Measurements from ENCODE around the gene GOLGA8S. TPM values are rescaled to one million over a fixed set of nuclear protein-coding genes. Genes with fewer than 3 reads are reported as not detected.

Gene GOLGA8S
- total RNA-seq, 1 experiment from 2014 or later, result not detected

DNA sequence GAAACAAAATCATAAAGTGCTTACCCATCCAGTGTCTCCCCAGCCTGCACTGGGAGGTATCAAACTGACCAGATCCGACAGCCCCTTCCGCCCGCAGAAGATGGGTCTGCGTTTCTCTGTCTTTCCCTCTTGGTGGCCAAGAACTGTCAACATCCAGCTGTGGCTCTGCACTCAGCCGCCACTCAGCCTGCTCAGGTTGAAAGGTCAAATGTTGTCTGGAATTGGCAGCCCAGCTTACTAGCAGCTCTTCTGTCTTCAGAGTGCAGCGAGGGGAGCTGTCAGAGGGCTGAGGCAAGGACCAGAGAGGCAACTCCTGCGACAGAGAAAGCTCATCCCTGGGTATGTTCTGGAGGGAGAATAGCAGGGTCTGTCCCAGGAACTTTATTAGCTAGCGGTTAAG, 47.1 kb downstream of the GOLGA8S start:
- no peaks in the 10 kb centered on the region for H3K27me3 ChIP-seq (replicated peaks; ENCODE audit: control insufficient read depth, insufficient read depth, low read length)
- Mint-ChIP-seq H3K36me3 (ENCODE audit: insufficient read depth, unreplicated experiment) (no peaks in the 10 kb centered on the region), H3K9me3 (ENCODE audit: unreplicated experiment) (peaks cover 12% of the 10 kb centered on the region), H3K4me1 (ENCODE audit: low read depth, unreplicated experiment) (no peaks in the 10 kb centered on the region), H3K4me3 (ENCODE audit: unreplicated experiment) (no peak overlapping the region), H3K27ac (ENCODE audit: unreplicated experiment) (no peak overlapping the region), H3K27me3 (ENCODE audit: insufficient read depth, unreplicated experiment) (peaks cover 6% of the 10 kb centered on the region)
- intact Hi-C loops (cut with micrococcal nuclease; ENCODE audit: unreplicated experiment), result loop anchor here (10.0 kb wide), 1 partner anchor 63 kb away; no protein-coding TSS in a partner anchor
- ChIA-PET CTCF (no interaction called here), POLR2A (no interaction called here)
- H3K4me3 ChIP-seq (ENCODE audit: low read depth, low read length), result no peak overlapping the region
- no peaks in the 10 kb centered on the region for H3K4me1 ChIP-seq
- no TSS peak for BruUV-seq (replicated peaks)
- no peak for DNase-seq
- H3K36me3 ChIP-seq (ENCODE audit: control insufficient read depth, insufficient read depth, low read length), result no peaks in the 10 kb centered on the region
- no peaks in the 10 kb centered on the region; the same call in 1 of the 2 replicates for H3K9me3 ChIP-seq
- TF ChIP-seq, protein P1, sequence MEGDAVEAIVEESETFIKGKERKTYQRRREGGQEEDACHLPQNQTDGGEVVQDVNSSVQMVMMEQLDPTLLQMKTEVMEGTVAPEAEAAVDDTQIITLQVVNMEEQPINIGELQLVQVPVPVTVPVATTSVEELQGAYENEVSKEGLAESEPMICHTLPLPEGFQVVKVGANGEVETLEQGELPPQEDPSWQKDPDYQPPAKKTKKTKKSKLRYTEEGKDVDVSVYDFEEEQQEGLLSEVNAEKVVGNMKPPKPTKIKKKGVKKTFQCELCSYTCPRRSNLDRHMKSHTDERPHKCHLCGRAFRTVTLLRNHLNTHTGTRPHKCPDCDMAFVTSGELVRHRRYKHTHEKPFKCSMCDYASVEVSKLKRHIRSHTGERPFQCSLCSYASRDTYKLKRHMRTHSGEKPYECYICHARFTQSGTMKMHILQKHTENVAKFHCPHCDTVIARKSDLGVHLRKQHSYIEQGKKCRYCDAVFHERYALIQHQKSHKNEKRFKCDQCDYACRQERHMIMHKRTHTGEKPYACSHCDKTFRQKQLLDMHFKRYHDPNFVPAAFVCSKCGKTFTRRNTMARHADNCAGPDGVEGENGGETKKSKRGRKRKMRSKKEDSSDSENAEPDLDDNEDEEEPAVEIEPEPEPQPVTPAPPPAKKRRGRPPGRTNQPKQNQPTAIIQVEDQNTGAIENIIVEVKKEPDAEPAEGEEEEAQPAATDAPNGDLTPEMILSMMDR (IDR thresholded peaks at IDR 0.05; ENCODE audit: insufficient read depth in 1 of 2, low read depth in 1 of 2, low read length in 1 of 2, severe bottlenecking in 1 of 2, unreplicated experiment in 1 of 2), result no peak

DNA sequence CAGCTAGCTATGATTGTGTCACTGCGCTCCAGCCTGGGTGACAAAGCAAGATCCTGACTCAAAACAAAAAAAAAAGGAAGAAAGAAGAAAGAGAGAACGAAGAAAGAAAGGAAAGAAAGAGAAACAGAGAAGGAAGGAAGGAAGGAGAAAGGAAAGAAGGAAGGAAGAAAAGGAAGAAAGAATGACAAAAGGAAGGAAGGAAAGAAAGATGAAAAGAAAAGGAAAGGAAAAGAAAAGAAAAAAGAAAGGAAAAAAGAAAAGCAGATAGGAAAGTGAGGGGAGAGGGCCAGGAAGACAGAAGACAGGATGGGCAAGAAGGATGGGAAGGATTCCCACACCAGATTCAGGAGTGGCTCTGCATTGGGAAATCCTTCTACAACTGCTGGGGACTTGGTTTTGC, 47.6 kb downstream of the GOLGA8S start:
- Mint-ChIP-seq H3K27ac (ENCODE audit: unreplicated experiment) (no peak overlapping the region), H3K27me3 (ENCODE audit: insufficient read depth, unreplicated experiment) (peaks cover 6% of the 10 kb centered on the region), H3K9me3 (ENCODE audit: unreplicated experiment) (peaks cover 17% of the 10 kb centered on the region), H3K36me3 (ENCODE audit: insufficient read depth, unreplicated experiment) (no peaks in the 10 kb centered on the region), H3K4me3 (ENCODE audit: unreplicated experiment) (no peak overlapping the region), H3K4me1 (ENCODE audit: low read depth, unreplicated experiment) (no peaks in the 10 kb centered on the region)
- Histone ChIP-seq H3K9me3 (peaks cover under 1% of the 10 kb centered on the region; the same call in 1 of the 2 replicates), H3K4me1 (no peaks in the 10 kb centered on the region), H3K4me3 (ENCODE audit: low read depth, low read length) (no peak overlapping the region), H3K27me3 (replicated peaks; ENCODE audit: control insufficient read depth, insufficient read depth, low read length) (no peaks in the 10 kb centered on the region), H3K36me3 (ENCODE audit: control insufficient read depth, insufficient read depth, low read length) (no peaks in the 10 kb centered on the region)
- TF ChIP-seq, protein P1 (IDR thresholded peaks at IDR 0.05; ENCODE audit: insufficient read depth in 1 of 2, low read depth in 1 of 2, low read length in 1 of 2, severe bottlenecking in 1 of 2, unreplicated experiment in 1 of 2), result no peak
- CTCF ChIA-PET, result no interaction called here
- no peak for DNase-seq
- POLR2A ChIA-PET, result no interaction called here
- intact Hi-C loops (cut with micrococcal nuclease; ENCODE audit: unreplicated experiment), result loop anchor here (10.0 kb wide), 1 partner anchor 63 kb away; no protein-coding TSS in a partner anchor
- no TSS peak for BruUV-seq (replicated peaks)

DNA sequence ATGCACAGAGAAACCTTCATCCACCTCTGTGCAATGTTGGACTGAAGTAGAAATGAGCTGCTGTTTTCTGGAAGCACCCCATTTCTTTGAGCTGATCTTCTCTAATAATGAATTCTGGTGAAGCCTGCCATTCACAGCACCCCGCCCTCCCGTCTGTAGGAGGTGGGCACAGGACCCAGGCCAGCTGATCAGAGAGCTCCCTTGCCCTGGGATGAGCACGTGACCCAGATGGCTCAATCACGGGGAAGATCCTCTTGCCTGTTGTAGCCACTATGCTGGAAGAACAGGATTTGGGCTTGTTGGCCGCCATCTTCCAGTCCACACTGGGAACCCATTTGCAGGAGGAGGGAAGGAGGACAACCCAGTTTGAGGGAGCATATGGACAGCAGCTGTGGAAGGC, 48.0 kb downstream of the GOLGA8S start:
- Histone ChIP-seq H3K36me3 (ENCODE audit: control insufficient read depth, insufficient read depth, low read length) (no peaks in the 10 kb centered on the region), H3K4me1 (no peaks in the 10 kb centered on the region), H3K9me3 (peaks cover 5% of the 10 kb centered on the region), H3K27me3 (replicated peaks; ENCODE audit: control insufficient read depth, insufficient read depth, low read length) (no peaks in the 10 kb centered on the region), H3K4me3 (ENCODE audit: low read depth, low read length) (no peak overlapping the region)
- intact Hi-C loops (cut with micrococcal nuclease; ENCODE audit: unreplicated experiment), result loop anchor here (10.0 kb wide), 1 partner anchor 62 kb away; no protein-coding TSS in a partner anchor
- DNase-seq, result no peak
- no peak overlapping the region for H3K27ac Mint-ChIP-seq (ENCODE audit: unreplicated experiment)
- no TSS peak for BruUV-seq (replicated peaks)
- peaks cover 21% of the 10 kb centered on the region for H3K9me3 Mint-ChIP-seq (ENCODE audit: unreplicated experiment)
- ChIA-PET POLR2A (no interaction called here), CTCF (no interaction called here)
- no peaks in the 10 kb centered on the region for H3K36me3 Mint-ChIP-seq (ENCODE audit: insufficient read depth, unreplicated experiment)
- H3K4me3 Mint-ChIP-seq (ENCODE audit: unreplicated experiment), result no peak overlapping the region
- no peaks in the 10 kb centered on the region for H3K4me1 Mint-ChIP-seq (ENCODE audit: low read depth, unreplicated experiment)
- TF ChIP-seq, protein P1 (IDR thresholded peaks at IDR 0.05; ENCODE audit: insufficient read depth in 1 of 2, low read depth in 1 of 2, low read length in 1 of 2, severe bottlenecking in 1 of 2, unreplicated experiment in 1 of 2), result no peak
- peaks cover 6% of the 10 kb centered on the region for H3K27me3 Mint-ChIP-seq (ENCODE audit: insufficient read depth, unreplicated experiment)
